ENCODE data around the gene RPTOR.
"Not testable (repeated sequence)": the region's sequence is repeated elsewhere in the genome, so short reads cannot be mapped to it uniquely, and the experiment has no call there.

The RPTOR gene

DNA sequence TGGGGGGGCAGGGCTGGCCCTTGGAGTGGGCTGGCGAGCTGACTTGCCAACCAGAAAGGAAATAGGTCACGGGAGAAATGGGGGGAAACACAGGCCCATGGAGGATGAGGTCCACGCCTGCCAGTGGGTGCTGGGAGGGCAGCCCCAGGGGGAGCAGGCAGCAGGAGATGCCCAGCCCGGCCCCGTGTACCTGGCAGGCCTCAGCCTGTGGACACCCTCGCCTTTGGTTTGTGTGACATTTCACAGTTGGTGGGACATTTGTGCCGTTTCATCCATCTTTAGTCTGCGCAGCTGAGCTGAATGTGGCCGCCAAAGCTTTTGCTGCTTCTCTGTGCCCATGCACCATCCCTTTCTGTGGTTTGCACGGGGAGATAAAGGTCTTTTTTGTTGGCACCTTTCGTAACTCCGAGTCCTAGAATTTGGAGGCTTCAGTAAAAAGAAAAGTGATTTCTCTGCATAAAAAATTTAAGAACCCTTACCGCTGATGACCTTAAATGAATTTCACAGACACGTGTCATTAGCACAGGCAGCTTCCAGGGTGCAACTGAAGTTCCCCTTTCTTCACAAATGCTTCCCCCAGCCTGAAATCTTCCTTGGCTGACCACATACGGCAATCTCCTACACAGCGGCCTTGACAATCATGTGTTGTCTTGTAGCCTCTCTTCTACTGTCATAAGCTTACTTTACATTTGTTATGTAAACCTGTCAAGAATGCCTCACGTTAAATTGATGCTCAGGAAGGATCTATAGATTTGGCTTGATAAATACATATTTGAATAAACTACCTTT, 193.6 kb downstream of the RPTOR start:
- in situ Hi-C loops (cut with MboI; ENCODE audit: low sequenced_read_pairs, unreplicated experiment) = no loop called here
- TF ChIP-seq, protein P1, sequence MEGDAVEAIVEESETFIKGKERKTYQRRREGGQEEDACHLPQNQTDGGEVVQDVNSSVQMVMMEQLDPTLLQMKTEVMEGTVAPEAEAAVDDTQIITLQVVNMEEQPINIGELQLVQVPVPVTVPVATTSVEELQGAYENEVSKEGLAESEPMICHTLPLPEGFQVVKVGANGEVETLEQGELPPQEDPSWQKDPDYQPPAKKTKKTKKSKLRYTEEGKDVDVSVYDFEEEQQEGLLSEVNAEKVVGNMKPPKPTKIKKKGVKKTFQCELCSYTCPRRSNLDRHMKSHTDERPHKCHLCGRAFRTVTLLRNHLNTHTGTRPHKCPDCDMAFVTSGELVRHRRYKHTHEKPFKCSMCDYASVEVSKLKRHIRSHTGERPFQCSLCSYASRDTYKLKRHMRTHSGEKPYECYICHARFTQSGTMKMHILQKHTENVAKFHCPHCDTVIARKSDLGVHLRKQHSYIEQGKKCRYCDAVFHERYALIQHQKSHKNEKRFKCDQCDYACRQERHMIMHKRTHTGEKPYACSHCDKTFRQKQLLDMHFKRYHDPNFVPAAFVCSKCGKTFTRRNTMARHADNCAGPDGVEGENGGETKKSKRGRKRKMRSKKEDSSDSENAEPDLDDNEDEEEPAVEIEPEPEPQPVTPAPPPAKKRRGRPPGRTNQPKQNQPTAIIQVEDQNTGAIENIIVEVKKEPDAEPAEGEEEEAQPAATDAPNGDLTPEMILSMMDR (IDR thresholded peaks at IDR 0.05; ENCODE audit: borderline replicate concordance, control extremely low read depth, extremely low read depth, insufficient read depth, missing control alignments) = no peak

DNA sequence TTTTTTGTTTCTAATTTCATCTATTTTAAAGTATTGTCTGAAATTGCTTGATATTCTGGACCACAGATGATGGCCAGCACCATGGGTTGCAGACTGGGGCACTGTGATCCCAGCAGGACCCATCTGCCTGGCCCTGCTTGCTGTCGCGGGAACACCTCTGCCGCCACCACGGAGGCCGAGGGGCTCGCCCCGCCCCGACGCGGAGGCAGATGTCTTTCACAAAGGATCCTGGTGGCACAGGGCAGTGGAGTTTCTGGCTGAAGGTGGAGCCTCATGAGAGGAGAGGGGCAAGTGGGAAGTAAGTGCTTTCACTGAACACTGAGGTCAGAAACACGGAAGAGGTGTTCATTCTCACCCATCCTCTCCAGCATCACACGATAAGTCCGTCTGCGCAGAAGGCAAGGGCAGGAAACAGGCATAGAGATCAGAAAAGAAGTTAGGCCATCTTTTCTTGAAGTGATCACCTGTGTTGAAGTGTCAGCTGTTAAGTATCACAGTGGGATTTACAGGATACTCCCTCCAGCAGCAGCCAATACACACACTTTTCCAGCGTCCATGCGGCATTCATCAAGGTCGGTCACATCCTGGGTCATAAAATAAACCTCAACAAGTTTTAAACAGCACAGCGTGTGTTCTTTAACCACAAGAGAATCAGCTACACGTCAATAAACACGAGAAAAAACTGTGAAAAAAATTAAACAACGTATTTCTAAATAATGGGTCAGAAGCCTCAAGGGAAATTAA, 194.5 kb downstream of the RPTOR start:
- TF ChIP-seq, protein P1 (IDR thresholded peaks at IDR 0.05; ENCODE audit: borderline replicate concordance, control extremely low read depth, extremely low read depth, insufficient read depth, missing control alignments) = no peak
- in situ Hi-C loops (cut with MboI; ENCODE audit: low sequenced_read_pairs, unreplicated experiment) = no loop called here

More for the DNA sequence above, 193.6 kb downstream of the RPTOR start:
- no peak for DNase-seq (ENCODE audit: low spot score)

DNA sequence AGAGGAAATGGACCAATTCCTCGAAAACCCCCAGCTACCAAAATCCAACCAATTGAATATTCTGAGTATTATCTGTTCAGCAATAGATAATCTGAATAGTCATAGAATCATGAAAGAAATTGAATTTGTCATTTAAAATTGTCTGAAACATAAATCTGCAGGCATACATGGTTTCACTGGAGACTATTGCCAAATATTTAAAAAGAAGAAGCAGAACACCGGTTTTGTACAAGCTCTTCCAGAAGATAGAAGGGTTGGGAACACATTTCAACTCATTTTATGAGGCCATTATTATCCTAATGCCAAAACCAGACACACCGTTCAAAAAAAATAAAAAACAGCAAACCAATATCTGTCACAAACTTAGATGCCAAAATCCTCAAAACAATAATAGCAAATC, 195.5 kb downstream of the RPTOR start:
- TF ChIP-seq, protein P1 (IDR thresholded peaks at IDR 0.05; ENCODE audit: borderline replicate concordance, control extremely low read depth, extremely low read depth, insufficient read depth, missing control alignments) = no peak
- no peak for DNase-seq (ENCODE audit: low spot score)
- in situ Hi-C loops (cut with MboI; ENCODE audit: low sequenced_read_pairs, unreplicated experiment) = no loop called here

More for the DNA sequence above, 194.5 kb downstream of the RPTOR start:
- no peak for DNase-seq (ENCODE audit: low spot score)

DNA sequence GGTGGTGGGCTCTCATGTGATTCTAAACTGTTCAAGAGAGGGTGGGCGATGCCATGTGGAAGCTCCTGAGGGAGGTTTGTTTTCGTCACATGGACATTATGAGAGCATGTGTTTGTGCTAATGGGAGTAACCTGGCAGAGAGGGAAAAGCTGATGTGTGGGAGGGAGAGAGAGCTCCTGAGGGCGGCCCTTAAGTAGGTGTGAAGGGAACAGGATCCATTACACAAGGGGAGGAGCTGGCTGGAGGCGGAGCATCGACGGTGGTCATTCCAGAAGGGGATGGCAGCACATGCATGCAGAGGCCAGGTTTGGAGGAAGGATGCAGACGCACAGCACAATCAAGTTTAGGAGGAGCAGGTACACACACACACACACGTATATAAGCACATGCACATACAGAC, 197.5 kb downstream of the RPTOR start:
- in situ Hi-C loops (cut with MboI; ENCODE audit: low sequenced_read_pairs, unreplicated experiment) = no loop called here
- no peak for DNase-seq (ENCODE audit: low spot score)
- TF ChIP-seq, protein P1 (IDR thresholded peaks at IDR 0.05; ENCODE audit: borderline replicate concordance, control extremely low read depth, extremely low read depth, insufficient read depth, missing control alignments) = no peak

DNA sequence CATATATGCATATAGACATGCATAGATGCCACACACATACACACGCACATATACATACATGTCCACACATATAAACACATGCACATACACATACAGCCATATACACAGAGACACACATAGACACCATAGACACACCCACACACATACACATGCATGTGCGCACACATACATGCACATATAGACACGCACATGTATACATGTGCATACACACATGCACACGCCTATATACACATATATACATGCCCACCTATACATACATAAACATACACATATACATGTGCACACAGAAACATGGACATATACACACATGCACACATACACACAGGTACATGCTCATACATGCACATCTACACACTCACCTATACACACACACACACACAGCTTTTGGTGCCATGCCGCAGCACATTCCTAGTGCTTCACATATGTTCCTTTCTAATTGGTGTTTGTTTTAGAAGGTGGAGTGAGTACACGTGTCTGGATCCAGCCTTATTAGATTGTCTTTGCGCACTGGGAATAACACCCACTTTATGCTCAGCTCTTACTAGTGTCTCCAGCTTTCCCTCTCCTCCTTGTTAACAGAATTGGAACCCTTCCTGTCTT, 198.0 kb downstream of the RPTOR start:
- in situ Hi-C loops (cut with MboI; ENCODE audit: low sequenced_read_pairs, unreplicated experiment) = no loop called here
- TF ChIP-seq, protein P1 (IDR thresholded peaks at IDR 0.05; ENCODE audit: borderline replicate concordance, control extremely low read depth, extremely low read depth, insufficient read depth, missing control alignments) = no peak
- DNase-seq (ENCODE audit: low spot score) = no peak

DNA sequence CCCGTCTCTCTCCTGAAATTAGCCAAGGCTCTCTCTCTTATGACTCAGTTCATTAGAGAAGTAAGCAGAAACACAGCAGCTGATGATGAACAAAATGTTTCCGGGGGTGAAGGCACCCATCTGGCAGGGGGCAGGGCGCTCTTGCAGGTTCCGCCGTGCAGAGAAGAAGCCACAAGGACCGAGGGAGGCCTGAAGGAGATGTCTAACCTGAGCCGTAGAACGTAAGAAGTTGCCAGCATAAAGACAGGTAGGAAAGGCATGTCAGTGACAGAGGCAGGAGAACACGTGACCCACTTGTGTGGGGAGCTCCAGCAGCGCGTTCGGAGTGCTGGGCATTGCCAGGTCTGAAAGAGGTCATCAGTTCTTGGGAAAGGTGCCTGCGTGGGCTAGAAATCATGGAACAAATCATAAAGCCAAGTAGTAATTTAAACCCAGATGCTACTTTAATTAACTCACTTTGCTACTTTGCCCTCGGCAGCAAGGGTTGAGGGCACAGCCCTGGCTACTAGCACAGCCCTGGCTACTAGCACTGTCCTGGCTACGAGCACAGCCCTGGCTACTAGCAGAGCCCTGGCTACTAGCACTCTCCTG, 198.6 kb downstream of the RPTOR start:
- in situ Hi-C loops (cut with MboI; ENCODE audit: low sequenced_read_pairs, unreplicated experiment) = no loop called here
- TF ChIP-seq, protein P1 (IDR thresholded peaks at IDR 0.05; ENCODE audit: borderline replicate concordance, control extremely low read depth, extremely low read depth, insufficient read depth, missing control alignments) = no peak
- no peak for DNase-seq (ENCODE audit: low spot score)

DNA sequence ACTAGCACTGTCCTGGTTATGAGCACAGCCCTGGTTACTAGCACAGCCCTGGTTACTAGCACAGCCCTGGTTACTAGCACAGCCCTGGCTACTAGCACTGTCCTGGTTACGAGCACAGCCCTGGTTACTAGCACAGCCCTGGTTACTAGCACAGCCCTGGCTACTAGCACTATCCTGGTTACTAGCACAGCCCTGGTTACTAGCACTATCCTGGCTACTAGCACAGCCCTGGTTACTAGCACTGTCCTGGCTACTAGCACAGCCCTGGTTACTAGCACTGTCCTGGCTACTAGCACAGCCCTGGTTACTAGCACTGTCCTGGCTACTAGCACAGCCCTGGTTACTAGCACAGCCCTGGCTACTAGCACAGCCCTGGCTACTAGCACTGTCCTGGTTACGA, 199.3 kb downstream of the RPTOR start:
- in situ Hi-C loops (cut with MboI; ENCODE audit: low sequenced_read_pairs, unreplicated experiment); DNase-seq (ENCODE audit: low spot score): not testable (repeated sequence)

DNA sequence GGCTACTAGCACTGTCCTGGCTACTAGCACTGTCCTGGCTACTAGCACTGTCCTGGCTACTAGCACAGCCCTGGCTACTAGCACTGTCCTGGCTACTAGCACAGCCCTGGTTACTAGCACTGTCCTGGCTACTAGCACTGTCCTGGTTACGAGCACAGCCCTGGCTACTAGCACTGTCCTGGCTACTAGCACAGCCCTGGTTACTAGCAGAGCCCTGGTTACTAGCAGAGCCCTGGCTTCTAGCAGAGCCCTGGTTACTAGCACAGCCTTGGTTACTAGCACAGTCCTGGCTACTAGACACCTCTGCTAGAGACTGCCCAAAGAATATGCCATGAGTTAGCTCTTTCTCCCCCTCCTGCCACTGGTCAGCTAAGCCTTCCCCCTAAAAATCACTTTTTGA, 200.1 kb downstream of the RPTOR start:
- in situ Hi-C loops (cut with MboI; ENCODE audit: low sequenced_read_pairs, unreplicated experiment); DNase-seq (ENCODE audit: low spot score): not testable (repeated sequence)

Measured in GM13976 (cell line).